Ascending aorta (tissue), 2 donors: ENCODE measurements around the gene FOXI2. TPM values are rescaled to one million over a fixed set of nuclear protein-coding genes. Genes with fewer than 3 reads are reported as not detected.

Experiments used
- DNase-seq, 2 donors: peaks; one replicate each; pipeline ENCODE4 v3.0.0-alpha.2; 2019; ENCODE audit warnings: low spot score in 2 of 2
- H3K27ac ChIP-seq, 2 donors: fragments of 200-600 bp; sonication (generic); one replicate each; pipeline ENCODE4 v1.5.1; 2016 to 2017; ENCODE audit warnings: mild to moderate bottlenecking in 1 of 2
- H3K27me3 ChIP-seq: fragments of 200-600 bp; sonication (generic); one replicate; pipeline ENCODE4 v1.5.1; 2017
- H3K36me3 ChIP-seq, 2 donors: fragments of 200-600 bp; sonication (generic); one replicate each; pipeline ENCODE4 v1.5.1; 2016
- H3K4me1 ChIP-seq, 2 donors: fragments of 200-600 bp; sonication (generic); one replicate each; pipeline ENCODE4 v1.5.1; 2016 to 2017; ENCODE audit warnings: mild to moderate bottlenecking in 1 of 2
- H3K4me3 ChIP-seq, 2 donors: fragments of 200-600 bp; sonication (generic); one replicate each; pipeline ENCODE4 v1.5.1; 2016 to 2017; ENCODE audit warnings: mild to moderate bottlenecking in 1 of 2
- H3K9me3 ChIP-seq, 2 donors: fragments of 200-600 bp; sonication (generic); one replicate each; pipeline ENCODE4 v1.5.1; 2016
- CTCF ChIP-seq, 3 experiments: fragments of 200-600 bp in 2 of 3; fragments of 450-650 bp in 1 of 3; sonication (generic) in 2 of 3; IDR thresholded peaks; one replicate each; pipeline ENCODE4 v1.5.1; 2016 to 2019; ENCODE audit warnings: antibody characterized with exemption in 3 of 3, mild to moderate bottlenecking in 1 of 3, moderate library complexity in 1 of 3
- intact Hi-C: fragments of 100-400 bp; cut with DNase I; formaldehyde crosslinking; loops from one replicate; pipeline ENCODE4 v1.15.1; 2023
- total RNA-seq: library from RNA; depleted of rRNA; stranded (reverse); fragments of >200 nt; gene quantifications from one replicate; pipeline ENCODE4 v1.1.0, GENCODE V29; 2016

Gene FOXI2
- total RNA-seq, 1 donor from 2014 or later, result not detected

- no peaks in the 10 kb centered on the region for H3K27me3 ChIP-seq
- H3K4me1 ChIP-seq, result no peaks in the 10 kb centered on the region
- TF ChIP-seq CTCF (IDR thresholded peaks at IDR 0.05), result no peak
- intact Hi-C loops, result no loop called here
- DNase-seq, result no peak
- no peak overlapping the region for H3K4me3 ChIP-seq
- no peaks in the 10 kb centered on the region for H3K9me3 ChIP-seq
- H3K27ac ChIP-seq, result no peak overlapping the region
- H3K36me3 ChIP-seq, result no peaks in the 10 kb centered on the region
Observed at GRCh38 chr10:127698886-127699285, 38.1 kb upstream of the FOXI2 start.

GRCh38 chr10:127699311-127699710, 37.7 kb upstream of the FOXI2 start:
- no peak for DNase-seq
- intact Hi-C loops, result no loop called here
- Histone ChIP-seq H3K36me3 (no peaks in the 10 kb centered on the region), H3K4me1 (no peaks in the 10 kb centered on the region), H3K4me3 (no peak overlapping the region), H3K27ac (no peak overlapping the region), H3K9me3 (no peaks in the 10 kb centered on the region), H3K27me3 (no peaks in the 10 kb centered on the region)
- no peak for TF ChIP-seq CTCF (IDR thresholded peaks at IDR 0.05)

GRCh38 chr10:127702271-127702670, 34.7 kb upstream of the FOXI2 start:
- intact Hi-C loops, result no loop called here
- H3K36me3 ChIP-seq, result no peaks in the 10 kb centered on the region
- H3K4me3 ChIP-seq, result no peak overlapping the region
- H3K9me3 ChIP-seq, result no peaks in the 10 kb centered on the region
- no peak overlapping the region for H3K27ac ChIP-seq
- no peak for TF ChIP-seq CTCF (IDR thresholded peaks at IDR 0.05)
- no peaks in the 10 kb centered on the region for H3K27me3 ChIP-seq
- no peaks in the 10 kb centered on the region for H3K4me1 ChIP-seq
- DNase-seq, result no peak

GRCh38 chr10:127715249-127715648, 21.7 kb upstream of the FOXI2 start:
- intact Hi-C loops, result no loop called here
- TF ChIP-seq CTCF (IDR thresholded peaks at IDR 0.05), result no peak
- DNase-seq, result no peak
- Histone ChIP-seq H3K9me3 (no peaks in the 10 kb centered on the region), H3K36me3 (no peaks in the 10 kb centered on the region), H3K27me3 (no peaks in the 10 kb centered on the region), H3K4me1 (no peaks in the 10 kb centered on the region), H3K4me3 (no peak overlapping the region), H3K27ac (no peak overlapping the region)

- peak in 2 of 3 experiments; percentile 8 to 15 for TF ChIP-seq CTCF (IDR thresholded peaks at IDR 0.05)
- H3K36me3 ChIP-seq, result no peaks in the 10 kb centered on the region
- intact Hi-C loops, result no loop called here
- no peak overlapping the region for H3K4me3 ChIP-seq
- H3K9me3 ChIP-seq, result no peaks in the 10 kb centered on the region
- no peak for DNase-seq
- no peaks in the 10 kb centered on the region for H3K4me1 ChIP-seq
- no peaks in the 10 kb centered on the region for H3K27me3 ChIP-seq
- no peak overlapping the region for H3K27ac ChIP-seq
Observed at GRCh38 chr10:127715782-127716378, 21.1 kb upstream of the FOXI2 start.

GRCh38 chr10:127720142-127720541, 16.8 kb upstream of the FOXI2 start:
- Histone ChIP-seq H3K27me3 (no peaks in the 10 kb centered on the region), H3K4me3 (no peak overlapping the region), H3K27ac (no peak overlapping the region), H3K9me3 (no peaks in the 10 kb centered on the region), H3K36me3 (no peaks in the 10 kb centered on the region), H3K4me1 (no peaks in the 10 kb centered on the region)
- TF ChIP-seq CTCF (IDR thresholded peaks at IDR 0.05), result no peak
- intact Hi-C loops, result no loop called here
- no peak for DNase-seq
